ENCODE results near the gene VKORC1L1. TPM values are rescaled to one million over a fixed set of nuclear protein-coding genes. Genes with fewer than 3 reads are reported as not detected.

Gene VKORC1L1
- total and polyA plus RNA-seq, 4 donors = 9.8 to 14.6 (median 11.7) TPM

DNA sequence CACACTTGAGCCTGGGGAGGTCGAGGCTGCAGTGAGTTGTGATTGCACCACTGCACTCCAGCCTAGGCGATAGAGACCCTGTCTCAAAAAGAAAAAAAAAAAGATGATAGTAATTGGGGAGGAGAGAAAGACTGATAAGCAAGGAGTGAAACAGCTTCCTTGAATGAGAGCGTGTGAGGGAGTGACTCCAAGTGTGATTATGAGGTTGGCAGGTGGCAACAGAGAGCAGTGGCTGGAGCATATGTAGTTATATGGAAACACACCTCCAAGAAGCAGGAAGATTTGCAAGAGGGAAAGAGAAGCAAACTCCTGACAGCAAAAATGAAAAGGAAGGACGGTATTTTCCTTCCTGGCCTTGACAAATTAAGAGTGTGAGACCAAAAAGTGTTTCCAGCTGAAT, 50.4 kb downstream of the VKORC1L1 start:
- no peak for TF ChIP-seq FOXA2 (IDR thresholded peaks at IDR 0.05)
- TF ChIP-seq NR2F2 (IDR thresholded peaks at IDR 0.05) = no peak
- TF ChIP-seq, protein P1, sequence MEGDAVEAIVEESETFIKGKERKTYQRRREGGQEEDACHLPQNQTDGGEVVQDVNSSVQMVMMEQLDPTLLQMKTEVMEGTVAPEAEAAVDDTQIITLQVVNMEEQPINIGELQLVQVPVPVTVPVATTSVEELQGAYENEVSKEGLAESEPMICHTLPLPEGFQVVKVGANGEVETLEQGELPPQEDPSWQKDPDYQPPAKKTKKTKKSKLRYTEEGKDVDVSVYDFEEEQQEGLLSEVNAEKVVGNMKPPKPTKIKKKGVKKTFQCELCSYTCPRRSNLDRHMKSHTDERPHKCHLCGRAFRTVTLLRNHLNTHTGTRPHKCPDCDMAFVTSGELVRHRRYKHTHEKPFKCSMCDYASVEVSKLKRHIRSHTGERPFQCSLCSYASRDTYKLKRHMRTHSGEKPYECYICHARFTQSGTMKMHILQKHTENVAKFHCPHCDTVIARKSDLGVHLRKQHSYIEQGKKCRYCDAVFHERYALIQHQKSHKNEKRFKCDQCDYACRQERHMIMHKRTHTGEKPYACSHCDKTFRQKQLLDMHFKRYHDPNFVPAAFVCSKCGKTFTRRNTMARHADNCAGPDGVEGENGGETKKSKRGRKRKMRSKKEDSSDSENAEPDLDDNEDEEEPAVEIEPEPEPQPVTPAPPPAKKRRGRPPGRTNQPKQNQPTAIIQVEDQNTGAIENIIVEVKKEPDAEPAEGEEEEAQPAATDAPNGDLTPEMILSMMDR (IDR thresholded peaks at IDR 0.05; ENCODE audit: low read depth, low read length, missing input control) = no peak
- TF ChIP-seq, protein P2, sequence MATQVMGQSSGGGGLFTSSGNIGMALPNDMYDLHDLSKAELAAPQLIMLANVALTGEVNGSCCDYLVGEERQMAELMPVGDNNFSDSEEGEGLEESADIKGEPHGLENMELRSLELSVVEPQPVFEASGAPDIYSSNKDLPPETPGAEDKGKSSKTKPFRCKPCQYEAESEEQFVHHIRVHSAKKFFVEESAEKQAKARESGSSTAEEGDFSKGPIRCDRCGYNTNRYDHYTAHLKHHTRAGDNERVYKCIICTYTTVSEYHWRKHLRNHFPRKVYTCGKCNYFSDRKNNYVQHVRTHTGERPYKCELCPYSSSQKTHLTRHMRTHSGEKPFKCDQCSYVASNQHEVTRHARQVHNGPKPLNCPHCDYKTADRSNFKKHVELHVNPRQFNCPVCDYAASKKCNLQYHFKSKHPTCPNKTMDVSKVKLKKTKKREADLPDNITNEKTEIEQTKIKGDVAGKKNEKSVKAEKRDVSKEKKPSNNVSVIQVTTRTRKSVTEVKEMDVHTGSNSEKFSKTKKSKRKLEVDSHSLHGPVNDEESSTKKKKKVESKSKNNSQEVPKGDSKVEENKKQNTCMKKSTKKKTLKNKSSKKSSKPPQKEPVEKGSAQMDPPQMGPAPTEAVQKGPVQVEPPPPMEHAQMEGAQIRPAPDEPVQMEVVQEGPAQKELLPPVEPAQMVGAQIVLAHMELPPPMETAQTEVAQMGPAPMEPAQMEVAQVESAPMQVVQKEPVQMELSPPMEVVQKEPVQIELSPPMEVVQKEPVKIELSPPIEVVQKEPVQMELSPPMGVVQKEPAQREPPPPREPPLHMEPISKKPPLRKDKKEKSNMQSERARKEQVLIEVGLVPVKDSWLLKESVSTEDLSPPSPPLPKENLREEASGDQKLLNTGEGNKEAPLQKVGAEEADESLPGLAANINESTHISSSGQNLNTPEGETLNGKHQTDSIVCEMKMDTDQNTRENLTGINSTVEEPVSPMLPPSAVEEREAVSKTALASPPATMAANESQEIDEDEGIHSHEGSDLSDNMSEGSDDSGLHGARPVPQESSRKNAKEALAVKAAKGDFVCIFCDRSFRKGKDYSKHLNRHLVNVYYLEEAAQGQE (IDR thresholded peaks at IDR 0.05) = no peak
- no peak for TF ChIP-seq SP1 (IDR thresholded peaks at IDR 0.05)
- no peak for TF ChIP-seq EGR1 (IDR thresholded peaks at IDR 0.05; ENCODE audit: low read depth in 2 of 2)
- TF ChIP-seq, protein P3, sequence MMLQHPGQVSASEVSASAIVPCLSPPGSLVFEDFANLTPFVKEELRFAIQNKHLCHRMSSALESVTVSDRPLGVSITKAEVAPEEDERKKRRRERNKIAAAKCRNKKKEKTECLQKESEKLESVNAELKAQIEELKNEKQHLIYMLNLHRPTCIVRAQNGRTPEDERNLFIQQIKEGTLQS (IDR thresholded peaks at IDR 0.05) = no peak
- TF ChIP-seq ZBTB33 (IDR thresholded peaks at IDR 0.05) = no peak
- no peak for TF ChIP-seq JUND (IDR thresholded peaks at IDR 0.05)
- no peak for TF ChIP-seq YY1 (IDR thresholded peaks at IDR 0.05)
- TF ChIP-seq FOXA1 (IDR thresholded peaks at IDR 0.05) = no peak
- no peak for TF ChIP-seq RAD21 (IDR thresholded peaks at IDR 0.05)
- TF ChIP-seq, protein P4, sequence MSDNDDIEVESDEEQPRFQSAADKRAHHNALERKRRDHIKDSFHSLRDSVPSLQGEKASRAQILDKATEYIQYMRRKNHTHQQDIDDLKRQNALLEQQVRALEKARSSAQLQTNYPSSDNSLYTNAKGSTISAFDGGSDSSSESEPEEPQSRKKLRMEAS (IDR thresholded peaks at IDR 0.05) = no peak
- TF ChIP-seq HNF4A (conservative IDR thresholded peaks at IDR 0.05) = no peak
- no peak for DNase-seq (ENCODE audit: low spot score)
- Histone ChIP-seq H3K9me3 (ENCODE audit: control insufficient read depth in 4 of 4, low read length in 3 of 4) (no peaks in the 10 kb centered on the region), H3K36me3 (ENCODE audit: control insufficient read depth in 4 of 4, insufficient read depth in 3 of 4, low read depth in 1 of 4, low read length in 3 of 4) (peaks cover 0 to 3% (median under 1%) of the 10 kb centered on the region in 4 donors), H3K27ac (ENCODE audit: low read depth in 1 of 2, low read length in 2 of 2) (no peak overlapping the region), H3K4me3 (ENCODE audit: low read depth in 1 of 3, low read length in 3 of 3) (no peak overlapping the region), H3K9ac (ENCODE audit: low read depth in 1 of 2, low read length in 2 of 2) (no peak overlapping the region), H3K27me3 (ENCODE audit: control insufficient read depth in 4 of 4, insufficient read depth in 4 of 4, low read length in 3 of 4) (no peaks in the 10 kb centered on the region), H3K4me1 (ENCODE audit: control insufficient read depth in 4 of 4, insufficient read depth in 4 of 4, low read length in 3 of 4) (peaks cover 0 to 4% (median 0%) of the 10 kb centered on the region in 4 donors)
- WGBS = 89% methylated on average over 4 of the region's 4 CpGs

GRCh38 chr7:65924193-65924592, 51.3 kb downstream of the VKORC1L1 start:
- Histone ChIP-seq H3K9me3 (ENCODE audit: control insufficient read depth in 4 of 4, low read length in 3 of 4) (no peaks in the 10 kb centered on the region), H3K36me3 (ENCODE audit: control insufficient read depth in 4 of 4, insufficient read depth in 3 of 4, low read depth in 1 of 4, low read length in 3 of 4) (peaks cover 0 to 2% (median 0%) of the 10 kb centered on the region in 4 donors), H3K9ac (ENCODE audit: low read depth in 1 of 2, low read length in 2 of 2) (no peak overlapping the region), H3K4me3 (ENCODE audit: low read depth in 1 of 3, low read length in 3 of 3) (no peak overlapping the region), H3K4me1 (ENCODE audit: control insufficient read depth in 4 of 4, insufficient read depth in 4 of 4, low read length in 3 of 4) (peaks cover 0 to 4% (median 0%) of the 10 kb centered on the region in 4 donors), H3K27ac (ENCODE audit: low read depth in 1 of 2, low read length in 2 of 2) (no peak overlapping the region), H3K27me3 (ENCODE audit: control insufficient read depth in 4 of 4, insufficient read depth in 4 of 4, low read length in 3 of 4) (no peaks in the 10 kb centered on the region)
- WGBS = 71% methylated on average over 4 of the region's 4 CpGs
- no peak for TF ChIP-seq TAF1 (conservative IDR thresholded peaks at IDR 0.05)
- no peak for TF ChIP-seq JUND (IDR thresholded peaks at IDR 0.05)
- no peak for TF ChIP-seq FOXA1 (IDR thresholded peaks at IDR 0.05)
- no peak for TF ChIP-seq YY1 (IDR thresholded peaks at IDR 0.05)
- no peak for TF ChIP-seq FOXA2 (IDR thresholded peaks at IDR 0.05)
- TF ChIP-seq, protein P2 (IDR thresholded peaks at IDR 0.05) = no peak
- no peak for DNase-seq (ENCODE audit: low spot score)
